AG04450 (cell line): Measurements from ENCODE around the gene DIPK1A. TPM values are rescaled to one million over a fixed set of nuclear protein-coding genes. Genes with fewer than 3 reads are reported as not detected.

Source experiments
- CTCF ChIA-PET: fragments of 300-600, 350-600 bp; formaldehyde crosslinking; extraction: SDS; loops from one replicate; lab custom pipeline; 2022; ENCODE audit warnings: antibody characterized with exemption, inconsistent platforms; lab: Charles Lee
- POLR2A ChIA-PET: fragments of 350-600 bp; formaldehyde crosslinking; extraction: SDS; loops from one replicate; lab custom pipeline; 2021; ENCODE audit warnings: antibody characterized with exemption, inconsistent platforms; lab: Yijun Ruan, JAX
- DNase-seq: peaks from one replicate; pipeline ENCODE4 v3.0.0-alpha.2; 2011; ENCODE audit warnings: low read depth, low spot score
- H3K27ac ChIP-seq: one replicate; pipeline ENCODE4 v1.5.1; 2012; ENCODE audit warnings: low read depth, low read length, control low read depth
- H3K27me3 ChIP-seq: one replicate; pipeline ENCODE4 v1.6.0; 2012; ENCODE audit warnings: low read length; ENCODE audit not compliant: control insufficient read depth, insufficient read depth
- H3K4me3 ChIP-seq: 2 replicates; pipeline ENCODE4 v1.5.1; 2011; ENCODE audit warnings: mild to moderate bottlenecking, low read depth, low read length, control low read depth
- H3K9me3 ChIP-seq: 2 replicates; pipeline ENCODE4 v1.5.1; 2012; ENCODE audit warnings: low read length; ENCODE audit not compliant: control insufficient read depth, insufficient read depth
- CTCF ChIP-seq: IDR thresholded peaks from 2 replicates; pipeline ENCODE4 v1.5.1; 2011; ENCODE audit warnings: low read depth, low read length, control low read depth, inconsistent platforms
- polyA plus RNA-seq: library from polyadenylated mRNA; depleted of rRNA; stranded (reverse); fragments of >200 nt; gene quantifications from 2 replicates; pipeline ENCODE4 v1.2.3, GENCODE V29; 2011

Gene DIPK1A
- polyA plus RNA-seq, 1 experiment: 50.8 TPM

DNA sequence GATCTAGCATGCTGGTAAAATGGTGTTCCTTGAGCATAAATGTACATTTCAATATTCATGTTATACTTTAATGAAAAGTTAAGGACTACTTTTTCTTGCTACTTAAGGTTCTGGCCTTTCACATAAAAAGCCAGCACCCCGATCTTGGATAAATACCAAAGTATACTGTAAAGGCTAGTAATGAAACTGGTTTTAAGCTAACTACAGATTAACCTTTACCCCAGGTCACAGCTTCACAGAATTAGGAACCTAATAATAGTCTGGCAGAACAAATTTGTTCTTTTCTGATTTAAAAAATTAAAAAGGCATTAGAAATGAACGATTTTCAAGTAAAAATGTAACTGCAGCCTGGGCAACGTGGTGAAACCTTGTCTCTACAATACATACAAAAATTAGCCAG lies 23.5 kb downstream of the DIPK1A start:
- Histone ChIP-seq H3K4me3 (no peak overlapping the region), H3K27me3 (no peaks in the 10 kb centered on the region), H3K9me3 (no peaks in the 10 kb centered on the region), H3K27ac (no peak overlapping the region)
- no peak for DNase-seq
- ChIA-PET CTCF (interaction anchor here (2.2 kb wide), 1 partner anchor 22 kb away, joined by 6 read pairs; no protein-coding TSS in a partner anchor), POLR2A (no interaction called here)
- no peak for TF ChIP-seq CTCF

GRCh38 chr1:92936865-92937264 lies 24.4 kb downstream of the DIPK1A start:
- TF ChIP-seq CTCF: no peak
- no peaks in the 10 kb centered on the region for H3K27me3 ChIP-seq
- ChIA-PET POLR2A (no interaction called here), CTCF (interaction anchor here (2.2 kb wide), 1 partner anchor 23 kb away, joined by 6 read pairs; no protein-coding TSS in a partner anchor)
- DNase-seq: no peak
- H3K9me3 ChIP-seq: no peaks in the 10 kb centered on the region
- H3K4me3 ChIP-seq: no peak overlapping the region
- no peak overlapping the region for H3K27ac ChIP-seq

GRCh38 chr1:92934395-92935378 lies 26.6 kb downstream of the DIPK1A start:
- Histone ChIP-seq H3K4me3 (no peak overlapping the region), H3K9me3 (no peaks in the 10 kb centered on the region), H3K27me3 (no peaks in the 10 kb centered on the region), H3K27ac (peak overlapping the region; percentile 59)
- TF ChIP-seq CTCF: no peak
- peak; percentile 50 for DNase-seq
- CTCF ChIA-PET: interaction anchor here (1.2 to 2.1 kb wide), 3 partner anchors 25 to 75 kb away, joined by 6 to 9 read pairs (median 7); no protein-coding TSS in a partner anchor
- POLR2A ChIA-PET: no interaction called here

GRCh38 chr1:92933459-92933858 lies 27.8 kb downstream of the DIPK1A start:
- ChIA-PET CTCF (interaction anchor here (2.0 to 2.1 kb wide), 2 partner anchors 26 to 74 kb away, joined by 7 to 9 read pairs; no protein-coding TSS in a partner anchor), POLR2A (no interaction called here)

More at GRCh38 chr1:92933459-92933858, 27.8 kb downstream of the DIPK1A start:
- DNase-seq: no peak
- H3K27ac ChIP-seq: no peak overlapping the region
- TF ChIP-seq CTCF: no peak
- H3K4me3 ChIP-seq: no peak overlapping the region
- no peaks in the 10 kb centered on the region for H3K9me3 ChIP-seq
- H3K27me3 ChIP-seq: no peaks in the 10 kb centered on the region
